ENCODE results near the gene UBE2O. TPM values are rescaled to one million over a fixed set of nuclear protein-coding genes. Genes with fewer than 3 reads are reported as not detected.

UBE2O gene
- total RNA-seq, 4 donors from 2014 or later, result 16.4 to 46.5 (median 32.4) TPM

GRCh38 chr17:76432004-76432403 is 20.9 kb downstream of the UBE2O start:
- Histone ChIP-seq H3K4me3 (no peak overlapping the region), H3K9me3 (no peaks in the 10 kb centered on the region), H3K36me3 (no peaks in the 10 kb centered on the region), H3K4me1 (peaks cover 67 to 69% of the 10 kb centered on the region in 2 donors), H3K27ac (peak overlapping the region; percentile 51 to 71 (median 64)), H3K27me3 (no peaks in the 10 kb centered on the region)
- in situ Hi-C loops (cut with MboI; ENCODE audit: low sequenced_read_pairs in 4 of 4), result no loop called here
- no peak for TF ChIP-seq CTCF (IDR thresholded peaks at IDR 0.05 in 4 of 5, conservative IDR thresholded peaks at IDR 0.05 in 1 of 5)
- TF ChIP-seq POLR2A (IDR thresholded peaks at IDR 0.05), result no peak
- ATAC-seq (peak; percentile 62 to 79), DNase-seq (no peak)
- intact Hi-C loops (cut with DNase I; ENCODE audit: low total_unique reads), result no loop called here

DNA sequence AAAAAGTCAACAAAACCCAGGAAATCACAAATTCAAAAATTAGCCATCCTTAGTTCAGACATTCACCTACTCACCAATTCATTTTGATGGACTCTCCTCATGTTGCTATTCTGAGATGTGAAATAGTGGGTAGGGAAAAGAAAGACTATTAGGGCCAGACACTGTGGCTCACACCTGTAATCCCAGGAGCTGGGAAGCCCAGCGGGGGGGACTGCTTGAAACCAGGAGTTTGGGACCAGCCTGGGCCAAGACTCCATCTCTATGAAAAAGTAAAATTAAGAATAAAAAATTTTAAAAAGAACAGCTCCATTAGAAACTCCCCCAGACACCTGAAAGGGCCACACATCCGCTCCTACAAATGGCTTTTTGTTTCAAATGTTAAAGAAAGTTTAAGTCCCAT is 21.4 kb downstream of the UBE2O start:
- H3K4me1 ChIP-seq, result peaks cover 69 to 74% of the 10 kb centered on the region in 2 donors
- H3K9me3 ChIP-seq, result no peaks in the 10 kb centered on the region
- no peak for DNase-seq
- H3K4me3 ChIP-seq, result no peak overlapping the region
- in situ Hi-C loops (cut with MboI; ENCODE audit: low sequenced_read_pairs in 4 of 4) (no loop called here), intact Hi-C loops (cut with DNase I; ENCODE audit: low total_unique reads) (no loop called here)
- H3K36me3 ChIP-seq, result no peaks in the 10 kb centered on the region
- TF ChIP-seq CTCF (IDR thresholded peaks at IDR 0.05 in 4 of 5, conservative IDR thresholded peaks at IDR 0.05 in 1 of 5) (no peak), POLR2A (IDR thresholded peaks at IDR 0.05) (no peak)
- ATAC-seq, result no peak
- peak overlapping the region; percentile 51 to 71 (median 64) for H3K27ac ChIP-seq
- H3K27me3 ChIP-seq, result no peaks in the 10 kb centered on the region

- no peak for TF ChIP-seq CTCF (IDR thresholded peaks at IDR 0.05 in 4 of 5, conservative IDR thresholded peaks at IDR 0.05 in 1 of 5)
- no peak for TF ChIP-seq POLR2A (IDR thresholded peaks at IDR 0.05)
- H3K9me3 ChIP-seq, result no peaks in the 10 kb centered on the region
- no peak overlapping the region for H3K4me3 ChIP-seq
- no peak for DNase-seq
- no peak overlapping the region for H3K27ac ChIP-seq
- H3K36me3 ChIP-seq, result no peaks in the 10 kb centered on the region
- intact Hi-C loops (cut with DNase I; ENCODE audit: low total_unique reads) (no loop called here), in situ Hi-C loops (cut with MboI; ENCODE audit: low sequenced_read_pairs in 4 of 4) (no loop called here)
- no peaks in the 10 kb centered on the region for H3K27me3 ChIP-seq
- peaks cover 56 to 63% of the 10 kb centered on the region in 2 donors for H3K4me1 ChIP-seq
- no peak for ATAC-seq
Observed at GRCh38 chr17:76428511-76428910, 24.4 kb downstream of the UBE2O start.

- H3K27ac ChIP-seq, result peak overlapping the region in 3 of 4 donors; percentile 18 to 46 (median 34)
- ATAC-seq (peak in 1 of 2 donors; percentile 54), DNase-seq (no peak)
- intact Hi-C loops (cut with DNase I; ENCODE audit: low total_unique reads), result no loop called here
- peaks cover 48 to 55% of the 10 kb centered on the region in 2 donors for H3K4me1 ChIP-seq
- TF ChIP-seq POLR2A (IDR thresholded peaks at IDR 0.05) (no peak), CTCF (IDR thresholded peaks at IDR 0.05 in 4 of 5, conservative IDR thresholded peaks at IDR 0.05 in 1 of 5) (no peak)
- H3K4me3 ChIP-seq, result no peak overlapping the region
- H3K27me3 ChIP-seq, result no peaks in the 10 kb centered on the region
- H3K36me3 ChIP-seq, result no peaks in the 10 kb centered on the region
- no peaks in the 10 kb centered on the region for H3K9me3 ChIP-seq
- in situ Hi-C loops (cut with MboI; ENCODE audit: low sequenced_read_pairs in 4 of 4), result no loop called here
Observed at GRCh38 chr17:76427501-76428231, 25.3 kb downstream of the UBE2O start.

Data from gastrocnemius medialis (tissue), 4 donors.